HepG2 (cell line): ENCODE data around the gene STYXL1. TPM values are rescaled to one million over a fixed set of nuclear protein-coding genes. Genes with fewer than 3 reads are reported as not detected.

Experiments used
- ATAC-seq: fragments of 200-7000 bp; cut with Tn5 transposase; 3 replicates; pipeline ENCODE4 v1.9.1; 2020; ENCODE audit warnings: mild to moderate bottlenecking, moderate library complexity
- BruUV-seq: library from RNA; stranded (reverse); fragments of 400-500 nt; replicated peaks from 2 replicates; lab custom pipeline; 2021; lab: Mats Ljungman, UMichigan
- CTCF ChIA-PET: fragments of 300-600 bp; formaldehyde crosslinking; extraction: SDS; loops from one replicate; lab custom pipeline; 2021; ENCODE audit warnings: low total read pairs, inconsistent platforms, low intra/inter-chr PET ratio; lab: Yijun Ruan, JAX
- POLR2A ChIA-PET: fragments of 350-600 bp; sonication (Branson Sonifier 250); formaldehyde crosslinking; loops from one replicate; lab custom pipeline; 2020; ENCODE audit warnings: antibody characterized with exemption, inconsistent platforms; lab: Yijun Ruan, JAX
- DNase-seq: peaks from one replicate; pipeline ENCODE4 v3.0.0-alpha.2; 2015; ENCODE audit warnings: low spot score
- FAIRE-seq: peaks from 3 replicates; lab custom pipeline; 2011; peaks lifted over from hg19 to GRCh38; lab: Jason Lieb, UNC
- H2AFZ ChIP-seq: one replicate; pipeline ENCODE4 v1.6.1; 2011; ENCODE audit warnings: low read length, inconsistent platforms
- H3K27ac ChIP-seq: fragments of 300-600 bp; 3 replicates; pipeline ENCODE4 v1.8.0; 2011; ENCODE audit warnings: mixed run types, mild to moderate bottlenecking, mixed read lengths, low read length, inconsistent platforms; ENCODE audit not compliant: insufficient read depth; ENCODE audit errors: extremely low read length
- H3K27me3 ChIP-seq, 2 experiments: fragments of 200-600 bp in 1 of 2; 2 replicates in 1 of 2; 3 replicates in 1 of 2; pipeline versions ENCODE4 v1.6.0 to v1.8.0; 2011; ENCODE audit warnings: low read length in 2 of 2, mild to moderate bottlenecking in 2 of 2, moderate library complexity in 2 of 2, inconsistent platforms in 1 of 2; ENCODE audit not compliant: insufficient read depth in 2 of 2, control insufficient read depth in 1 of 2
- H3K36me3 ChIP-seq, 2 experiments: fragments of 200-600 bp in 1 of 2; replicated peaks in 1 of 2; 2 replicates in 1 of 2; 3 replicates in 1 of 2; pipeline versions ENCODE4 v1.5.1 to v1.8.0; 2011; ENCODE audit warnings: low read length in 2 of 2, inconsistent platforms in 1 of 2; ENCODE audit not compliant: insufficient read depth in 2 of 2, control insufficient read depth in 1 of 2
- H3K4me1 ChIP-seq: 2 replicates; pipeline ENCODE4 v1.5.1; 2012; ENCODE audit warnings: low read length, inconsistent platforms; ENCODE audit not compliant: insufficient read depth
- H3K4me2 ChIP-seq: 2 replicates; pipeline ENCODE4 v1.6.0; 2011; ENCODE audit warnings: low read depth, low read length, inconsistent platforms
- H3K4me3 ChIP-seq, 3 experiments: fragments of 200-600 bp in 1 of 3; sonication (generic), shearing (Covaris generic) in 1 of 3; replicated peaks in 1 of 3; 2 replicates each; pipeline ENCODE4 v1.5.1; 2011 to 2016; ENCODE audit warnings: low read length in 3 of 3, inconsistent platforms in 2 of 3, low read depth in 2 of 3, mild to moderate bottlenecking in 2 of 3, control low read depth in 1 of 3, mixed read lengths in 1 of 3; ENCODE audit not compliant: insufficient read depth in 1 of 3
- H3K79me2 ChIP-seq: one replicate; pipeline ENCODE4 v1.6.1; 2011; ENCODE audit warnings: low read length, inconsistent platforms; ENCODE audit not compliant: insufficient read depth
- H3K9ac ChIP-seq: 2 replicates; pipeline ENCODE4 v1.6.0; 2011; ENCODE audit warnings: mild to moderate bottlenecking, low read depth, low read length, inconsistent platforms; ENCODE audit not compliant: insufficient read depth
- H3K9me3 ChIP-seq: 2 replicates; pipeline ENCODE4 v1.5.1; 2012; ENCODE audit warnings: mild to moderate bottlenecking, low read length
- H4K20me1 ChIP-seq: 2 replicates; pipeline ENCODE4 v1.6.0; 2011; ENCODE audit warnings: inconsistent platforms, mild to moderate bottlenecking, low read length, moderate library complexity; ENCODE audit not compliant: insufficient read depth
- ARNTL ChIP-seq: sonication (generic); formaldehyde crosslinking; IDR thresholded peaks from 2 replicates; pipeline ENCODE4 v1.4.0; 2020; ENCODE audit warnings: mild to moderate bottlenecking, missing genetic modification reagents
- ATF7 ChIP-seq, 2 experiments: fragments of 450-650 bp in 1 of 2; sonication (generic) in 1 of 2; formaldehyde crosslinking in 1 of 2; IDR thresholded peaks; 2 replicates each; pipeline versions ENCODE4 v1.4.0 to v1.6.1; 2016 to 2020; ENCODE audit warnings: antibody characterized with exemption in 1 of 2, mild to moderate bottlenecking in 1 of 2, missing genetic modification reagents in 1 of 2
- HNRNPL ChIP-seq: fragments of 200-400 bp; formaldehyde crosslinking; IDR thresholded peaks from 2 replicates; pipeline ENCODE4 v1.6.1; 2017; ENCODE audit warnings: mild to moderate bottlenecking, low read depth, low read length
- IKZF4 ChIP-seq: sonication (generic); formaldehyde crosslinking; IDR thresholded peaks from 2 replicates; pipeline ENCODE4 v1.5.1; 2020; ENCODE audit warnings: borderline replicate concordance, mild to moderate bottlenecking, low read depth, missing genetic modification reagents; ENCODE audit errors: not compliant biosample characterization
- RFX5 ChIP-seq: IDR thresholded peaks from 2 replicates; pipeline ENCODE4 v1.6.1; 2011; ENCODE audit warnings: low read depth, low read length, improper control_type of control experiment
- RFXAP ChIP-seq: sonication (generic); formaldehyde crosslinking; IDR thresholded peaks from 2 replicates; pipeline ENCODE4 v1.4.0; 2020; ENCODE audit warnings: missing genetic modification reagents, borderline replicate concordance
- ZBTB1 ChIP-seq: sonication (generic); formaldehyde crosslinking; IDR thresholded peaks from 2 replicates; pipeline ENCODE4 v1.4.0; 2020; ENCODE audit warnings: missing genetic modification reagents, borderline replicate concordance
- ZNF263 ChIP-seq: sonication (generic); formaldehyde crosslinking; IDR thresholded peaks from 2 replicates; pipeline ENCODE4 v1.4.0; 2020; ENCODE audit warnings: missing genetic modification reagents
- WGBS: methylation state at CpG from one replicate; pipeline ENCODE4 v1.1.6; 2017; ENCODE audit warnings: low lambda C conversion rate; 5-methylcytosine and 5-hydroxymethylcytosine counted together
- in situ Hi-C: cut with HindIII; loops from 2 replicates; pipeline ENCODE4 v1.10.0; 2017; ENCODE audit warnings: low pct_unique_long_range_greater_than_20kb; ENCODE audit not compliant: extremely low pct_ligation_motif_present
- intact Hi-C: fragments of 100-400 bp; cut with micrococcal nuclease; formaldehyde crosslinking; loops from one replicate; pipeline ENCODE4 v1.10.0; 2022; ENCODE audit not compliant: unreplicated experiment
- polyA plus RNA-seq, 8 experiments: library from polyadenylated mRNA; depleted of rRNA in 3 of 8; stranded (reverse) in 7 of 8; unstranded in 1 of 8; fragments of >200 nt; fragmentation: Illumina TruSeq in 4 of 8; extraction: Trizol in 4 of 8; gene quantifications; 2 replicates each; pipeline versions ENCODE4 v1.2.1 to v1.2.3, GENCODE V29; 2011 to 2016; ENCODE audit warnings: low read depth in 4 of 8, missing spikeins in 1 of 8, mixed read lengths in 1 of 8; ENCODE audit not compliant: insufficient read depth in 1 of 8
- total RNA-seq, 5 experiments: library from RNA; depleted of rRNA; stranded (reverse); fragments of >200 nt; fragmentation: Illumina TruSeq; extraction: Trizol; gene quantifications; 2 replicates each; pipeline ENCODE4 v1.2.3, GENCODE V29; 2016; ENCODE audit warnings: low read depth in 1 of 5
- TF ChIP-seq, protein P1 (sequence below): sonication (generic); formaldehyde crosslinking; IDR thresholded peaks from 2 replicates; pipeline ENCODE4 v1.5.0; 2020; ENCODE audit warnings: missing genetic modification reagents
- TF ChIP-seq, protein P2 (sequence below): IDR thresholded peaks from 2 replicates; pipeline ENCODE4 v1.6.1; 2012; ENCODE audit warnings: low read length, improper control_type of control experiment
- TF ChIP-seq, protein P3 (sequence below): sonication (generic); formaldehyde crosslinking; IDR thresholded peaks from 2 replicates; pipeline ENCODE4 v1.4.0; 2020; ENCODE audit warnings: missing genetic modification reagents, low read depth, mild to moderate bottlenecking, borderline replicate concordance
- TF ChIP-seq, protein P4 (sequence below): IDR thresholded peaks from 2 replicates; pipeline ENCODE4 v1.6.1; 2016; ENCODE audit warnings: low read depth, control low read depth

Gene STYXL1
- total and polyA plus RNA-seq, 2 of the 13 experiments (the other 11 are each of a cell fraction or from before 2014, with no cell fraction given): 23.9 to 38.3 TPM

DNA sequence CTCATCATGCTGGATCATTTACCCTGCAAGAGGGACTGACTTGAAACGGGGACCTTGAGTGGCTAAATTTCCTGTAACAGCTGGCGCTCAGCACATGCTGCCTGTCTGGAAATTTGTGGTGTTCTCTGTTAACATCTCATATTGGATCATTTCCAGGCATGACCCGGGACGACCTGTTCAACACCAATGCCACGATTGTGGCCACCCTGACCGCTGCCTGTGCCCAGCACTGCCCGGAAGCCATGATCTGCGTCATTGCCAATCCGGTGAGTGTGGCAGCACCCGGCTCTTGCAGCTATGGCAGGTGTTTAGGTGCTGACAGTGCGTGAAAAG is 10.0 kb upstream of the STYXL1 start:
- in situ Hi-C loops (no loop called here), intact Hi-C loops (no loop called here)
- Histone ChIP-seq H3K36me3 (peaks cover 38 to 98% of the 10 kb centered on the region in 2 experiments), H3K4me3 (no peak overlapping the region), H3K9me3 (no peaks in the 10 kb centered on the region), H3K9ac (no peak overlapping the region), H3K27me3 (no peaks in the 10 kb centered on the region), H2AFZ (no peak overlapping the region), H3K79me2 (peaks cover 26% of the 10 kb centered on the region), H3K4me2 (no peak overlapping the region), H4K20me1 (no peaks in the 10 kb centered on the region), H3K27ac (no peak overlapping the region), H3K4me1 (peaks cover 49% of the 10 kb centered on the region)
- FAIRE-seq (no peak), ATAC-seq (no peak), DNase-seq (no peak)
- CTCF ChIA-PET: no interaction called here
- POLR2A ChIA-PET: no interaction called here
- TF ChIP-seq, protein P1, sequence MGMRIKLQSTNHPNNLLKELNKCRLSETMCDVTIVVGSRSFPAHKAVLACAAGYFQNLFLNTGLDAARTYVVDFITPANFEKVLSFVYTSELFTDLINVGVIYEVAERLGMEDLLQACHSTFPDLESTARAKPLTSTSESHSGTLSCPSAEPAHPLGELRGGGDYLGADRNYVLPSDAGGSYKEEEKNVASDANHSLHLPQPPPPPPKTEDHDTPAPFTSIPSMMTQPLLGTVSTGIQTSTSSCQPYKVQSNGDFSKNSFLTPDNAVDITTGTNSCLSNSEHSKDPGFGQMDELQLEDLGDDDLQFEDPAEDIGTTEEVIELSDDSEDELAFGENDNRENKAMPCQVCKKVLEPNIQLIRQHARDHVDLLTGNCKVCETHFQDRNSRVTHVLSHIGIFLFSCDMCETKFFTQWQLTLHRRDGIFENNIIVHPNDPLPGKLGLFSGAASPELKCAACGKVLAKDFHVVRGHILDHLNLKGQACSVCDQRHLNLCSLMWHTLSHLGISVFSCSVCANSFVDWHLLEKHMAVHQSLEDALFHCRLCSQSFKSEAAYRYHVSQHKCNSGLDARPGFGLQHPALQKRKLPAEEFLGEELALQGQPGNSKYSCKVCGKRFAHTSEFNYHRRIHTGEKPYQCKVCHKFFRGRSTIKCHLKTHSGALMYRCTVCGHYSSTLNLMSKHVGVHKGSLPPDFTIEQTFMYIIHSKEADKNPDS (CRISPR knock-in tag): no peak
- TF ChIP-seq, protein P2, sequence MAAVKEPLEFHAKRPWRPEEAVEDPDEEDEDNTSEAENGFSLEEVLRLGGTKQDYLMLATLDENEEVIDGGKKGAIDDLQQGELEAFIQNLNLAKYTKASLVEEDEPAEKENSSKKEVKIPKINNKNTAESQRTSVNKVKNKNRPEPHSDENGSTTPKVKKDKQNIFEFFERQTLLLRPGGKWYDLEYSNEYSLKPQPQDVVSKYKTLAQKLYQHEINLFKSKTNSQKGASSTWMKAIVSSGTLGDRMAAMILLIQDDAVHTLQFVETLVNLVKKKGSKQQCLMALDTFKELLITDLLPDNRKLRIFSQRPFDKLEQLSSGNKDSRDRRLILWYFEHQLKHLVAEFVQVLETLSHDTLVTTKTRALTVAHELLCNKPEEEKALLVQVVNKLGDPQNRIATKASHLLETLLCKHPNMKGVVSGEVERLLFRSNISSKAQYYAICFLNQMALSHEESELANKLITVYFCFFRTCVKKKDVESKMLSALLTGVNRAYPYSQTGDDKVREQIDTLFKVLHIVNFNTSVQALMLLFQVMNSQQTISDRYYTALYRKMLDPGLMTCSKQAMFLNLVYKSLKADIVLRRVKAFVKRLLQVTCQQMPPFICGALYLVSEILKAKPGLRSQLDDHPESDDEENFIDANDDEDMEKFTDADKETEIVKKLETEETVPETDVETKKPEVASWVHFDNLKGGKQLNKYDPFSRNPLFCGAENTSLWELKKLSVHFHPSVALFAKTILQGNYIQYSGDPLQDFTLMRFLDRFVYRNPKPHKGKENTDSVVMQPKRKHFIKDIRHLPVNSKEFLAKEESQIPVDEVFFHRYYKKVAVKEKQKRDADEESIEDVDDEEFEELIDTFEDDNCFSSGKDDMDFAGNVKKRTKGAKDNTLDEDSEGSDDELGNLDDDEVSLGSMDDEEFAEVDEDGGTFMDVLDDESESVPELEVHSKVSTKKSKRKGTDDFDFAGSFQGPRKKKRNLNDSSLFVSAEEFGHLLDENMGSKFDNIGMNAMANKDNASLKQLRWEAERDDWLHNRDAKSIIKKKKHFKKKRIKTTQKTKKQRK: no peak
- TF ChIP-seq RFX5 (no peak), ARNTL (CRISPR knock-in tag) (no peak), IKZF4 (CRISPR knock-in tag) (no peak), HNRNPL (no peak), RFXAP (CRISPR knock-in tag) (no peak), ATF7 (IDR thresholded peaks at IDR 0.05) (no peak), ATF7 (CRISPR knock-in tag; IDR thresholded peaks at IDR 0.05) (no peak), ZNF263 (CRISPR knock-in tag) (no peak), ZBTB1 (CRISPR knock-in tag) (no peak)
- TF ChIP-seq, protein P3, sequence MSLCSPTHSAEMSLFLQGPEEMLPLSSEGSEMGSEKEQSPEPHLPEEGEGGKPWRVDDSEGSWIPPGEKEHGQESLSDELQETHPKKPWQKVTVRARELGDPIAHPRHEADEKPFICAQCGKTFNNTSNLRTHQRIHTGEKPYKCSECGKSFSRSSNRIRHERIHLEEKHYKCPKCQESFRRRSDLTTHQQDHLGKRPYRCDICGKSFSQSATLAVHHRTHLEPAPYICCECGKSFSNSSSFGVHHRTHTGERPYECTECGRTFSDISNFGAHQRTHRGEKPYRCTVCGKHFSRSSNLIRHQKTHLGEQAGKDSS (CRISPR knock-in tag): no peak
- TF ChIP-seq, protein P4, sequence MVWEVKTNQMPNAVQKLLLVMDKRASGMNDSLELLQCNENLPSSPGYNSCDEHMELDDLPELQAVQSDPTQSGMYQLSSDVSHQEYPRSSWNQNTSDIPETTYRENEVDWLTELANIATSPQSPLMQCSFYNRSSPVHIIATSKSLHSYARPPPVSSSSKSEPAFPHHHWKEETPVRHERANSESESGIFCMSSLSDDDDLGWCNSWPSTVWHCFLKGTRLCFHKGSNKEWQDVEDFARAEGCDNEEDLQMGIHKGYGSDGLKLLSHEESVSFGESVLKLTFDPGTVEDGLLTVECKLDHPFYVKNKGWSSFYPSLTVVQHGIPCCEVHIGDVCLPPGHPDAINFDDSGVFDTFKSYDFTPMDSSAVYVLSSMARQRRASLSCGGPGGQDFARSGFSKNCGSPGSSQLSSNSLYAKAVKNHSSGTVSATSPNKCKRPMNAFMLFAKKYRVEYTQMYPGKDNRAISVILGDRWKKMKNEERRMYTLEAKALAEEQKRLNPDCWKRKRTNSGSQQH (CRISPR knock-in tag): no peak
- WGBS: 96% methylated on average over 11 of the region's 11 CpGs
- no TSS peak for BruUV-seq
